Suppressor macrophage treated with lipopolysaccharide for 4 hours (primary cell): ENCODE results near the gene PRIM2.
"Not testable (repeated sequence)": the region's sequence is repeated elsewhere in the genome, so short reads cannot be mapped to it uniquely, and the experiment has no call there.

Experiments
- DNase-seq: peaks from one replicate; pipeline ENCODE4 v3.0.0-alpha.2; 2020

PRIM2 gene

DNA sequence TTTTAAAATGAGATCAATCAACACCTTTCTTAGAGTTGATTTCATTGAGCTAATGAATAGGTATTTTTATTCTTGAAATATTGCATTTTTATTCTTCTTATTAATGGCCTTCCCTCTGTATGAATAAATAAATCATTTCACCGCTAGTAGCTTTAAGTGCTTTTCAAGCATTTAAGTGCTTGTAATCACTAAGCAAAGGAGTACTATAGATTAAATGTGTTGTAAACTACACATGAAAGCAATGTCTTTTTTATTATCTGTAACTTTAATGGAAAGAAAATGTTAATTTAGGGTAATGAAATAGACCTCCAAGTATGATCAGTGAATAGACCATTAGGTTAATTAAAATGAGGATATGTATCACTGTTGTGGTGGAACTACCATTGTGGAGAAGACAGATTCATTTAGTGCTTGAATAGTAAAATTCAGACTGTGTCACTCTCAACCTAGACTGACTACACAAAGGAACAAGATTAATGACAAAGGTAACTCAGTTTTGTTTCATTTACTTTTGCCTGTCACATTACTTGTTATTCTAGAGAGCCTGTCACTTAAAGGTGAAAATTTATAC, 132.2 kb downstream of the PRIM2 start:
- not testable (repeated sequence) for DNase-seq

DNA sequence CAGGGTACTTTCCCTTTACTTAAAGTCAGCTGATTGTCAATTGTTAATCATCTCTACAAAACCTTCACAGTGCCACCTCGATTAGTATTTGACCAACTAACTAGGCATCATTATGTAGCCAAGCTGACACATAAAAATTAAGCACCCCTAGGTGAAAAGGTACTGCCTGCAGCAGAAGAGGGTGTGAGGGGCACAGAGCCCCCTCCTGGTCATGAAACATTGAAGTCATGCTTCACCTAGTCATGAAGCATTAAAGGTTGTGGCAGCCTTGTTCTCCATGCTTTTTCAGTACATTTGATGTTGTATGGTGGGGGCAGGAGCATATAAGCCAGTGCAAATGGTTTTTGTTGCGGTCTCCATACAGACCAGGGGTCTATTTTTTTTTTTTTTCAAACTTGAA, 142.4 kb downstream of the PRIM2 start:
- not testable (repeated sequence) for DNase-seq

DNA sequence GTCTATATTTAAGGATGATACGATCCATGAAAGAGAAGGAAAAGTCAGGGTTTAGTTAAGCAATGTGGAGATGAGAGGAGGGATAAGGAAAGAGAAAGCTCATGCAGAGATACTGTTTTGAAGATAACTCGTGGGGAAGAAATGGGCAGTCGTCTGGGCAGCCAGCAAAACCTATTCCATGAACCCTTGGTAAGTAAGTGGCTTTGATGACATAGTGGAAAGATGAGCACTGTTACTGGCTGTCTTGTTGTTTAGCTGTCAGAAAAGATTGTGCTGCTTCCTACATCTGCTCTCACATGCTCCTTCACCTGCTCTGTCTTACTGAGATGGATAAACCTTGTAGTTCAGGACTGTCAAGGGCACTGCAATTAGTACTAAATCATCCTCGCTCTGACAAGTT, 143.6 kb downstream of the PRIM2 start:
- DNase-seq: not testable (repeated sequence)

DNA sequence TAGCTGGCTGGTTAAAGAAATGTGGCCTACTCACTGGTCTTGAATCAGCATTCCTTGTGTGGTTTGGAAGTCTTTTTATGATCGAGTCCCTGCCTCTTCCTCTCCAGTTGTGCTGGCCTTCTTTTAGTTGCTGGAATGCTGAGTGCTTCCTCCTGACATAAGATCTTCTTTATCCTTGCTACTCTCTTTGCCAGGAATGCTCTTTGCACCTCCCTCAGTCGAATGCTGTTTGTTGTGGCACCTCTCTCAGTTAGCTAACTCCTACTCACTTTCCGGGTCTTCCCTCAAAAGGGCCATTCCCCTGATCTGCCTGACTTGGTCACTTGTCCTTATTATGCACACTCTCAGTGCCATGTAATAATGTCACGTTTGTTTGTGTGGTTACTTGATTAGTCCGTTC, 146.4 kb downstream of the PRIM2 start:
- not testable (repeated sequence) for DNase-seq

DNA sequence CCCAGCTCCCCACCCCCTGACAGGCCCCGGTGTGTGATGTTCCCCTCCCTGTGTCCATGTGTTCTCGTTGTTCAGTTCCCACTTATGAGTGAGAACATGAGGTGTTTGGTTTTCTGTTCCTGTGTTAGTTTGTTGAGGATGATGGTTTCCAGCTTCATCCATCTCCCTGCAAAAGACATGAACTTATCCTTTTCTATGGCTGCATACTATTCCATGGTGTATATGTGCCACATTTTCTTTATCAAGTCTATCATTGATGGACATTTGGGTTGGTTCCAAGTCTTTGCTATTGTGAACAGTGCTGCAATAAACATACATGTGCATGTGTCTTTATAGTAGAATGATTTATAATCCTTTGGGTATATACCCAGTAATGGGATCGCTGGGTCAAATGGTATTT, 148.5 kb downstream of the PRIM2 start:
- not testable (repeated sequence) for DNase-seq

DNA sequence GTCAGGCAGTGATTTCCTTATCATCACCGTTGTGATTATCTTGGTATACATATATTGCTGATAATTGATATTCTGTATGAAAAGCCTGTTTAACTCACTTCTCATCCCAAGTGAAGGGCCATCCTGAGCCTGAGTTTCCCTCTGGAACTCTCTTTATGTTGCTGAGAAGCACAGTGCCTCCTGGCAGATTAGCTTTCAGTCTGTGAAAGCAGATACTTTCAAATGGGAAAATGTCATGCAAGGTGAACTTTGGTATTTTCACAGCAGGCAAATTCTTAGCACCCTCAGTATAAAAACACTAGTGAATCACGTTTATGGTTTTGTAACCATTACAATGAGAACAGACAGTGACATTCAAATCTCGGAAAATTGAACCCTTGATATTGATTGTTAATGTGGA, 151.6 kb downstream of the PRIM2 start:
- DNase-seq: no peak

DNA sequence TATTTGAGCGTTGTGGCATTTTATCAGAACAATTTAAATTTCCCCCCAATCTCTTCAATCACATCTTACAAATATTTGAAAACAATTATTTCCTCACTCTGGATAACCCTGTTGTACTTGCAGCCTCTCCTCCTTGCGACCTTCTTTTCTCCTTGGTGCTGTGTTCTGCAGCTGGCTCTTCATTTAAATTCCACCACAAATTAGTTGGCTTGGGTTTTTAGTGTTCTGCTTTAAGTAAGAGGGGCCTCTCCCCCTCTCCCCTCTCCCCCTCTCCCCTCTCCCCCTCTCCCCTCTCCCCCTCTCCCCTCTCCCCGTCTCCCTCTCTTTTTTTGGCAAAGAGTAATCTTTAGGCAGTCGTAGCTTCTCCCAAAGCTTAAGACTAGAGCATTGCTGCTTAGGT, 152.7 kb downstream of the PRIM2 start:
- not testable (repeated sequence) for DNase-seq

DNA sequence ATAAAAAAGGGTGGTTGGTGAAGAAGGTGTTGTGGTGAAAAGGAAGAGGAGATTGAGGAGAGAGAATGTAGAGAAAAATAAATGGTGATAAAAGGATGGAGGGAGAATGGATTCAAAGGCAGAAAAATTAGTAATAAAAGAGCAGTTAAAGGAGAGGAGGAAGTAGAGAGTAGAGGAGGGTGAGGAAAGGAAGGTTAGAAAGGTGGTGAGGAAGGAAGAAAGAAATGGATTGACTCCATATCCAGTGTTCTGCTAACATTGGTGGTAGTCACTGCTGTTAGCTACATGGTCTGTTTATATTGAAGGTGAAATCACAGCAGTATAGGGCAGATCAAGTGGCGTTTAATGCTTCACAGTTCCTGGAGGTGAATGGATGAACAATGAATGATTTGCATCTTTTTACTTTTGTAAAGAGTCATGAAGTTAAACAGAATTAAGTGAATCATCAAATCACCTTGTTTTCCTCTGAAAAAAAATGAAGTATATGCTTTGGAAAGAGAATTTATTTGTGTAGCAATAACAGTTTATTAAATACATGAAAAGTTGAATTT, 154.0 kb downstream of the PRIM2 start:
- DNase-seq: not testable (repeated sequence)

DNA sequence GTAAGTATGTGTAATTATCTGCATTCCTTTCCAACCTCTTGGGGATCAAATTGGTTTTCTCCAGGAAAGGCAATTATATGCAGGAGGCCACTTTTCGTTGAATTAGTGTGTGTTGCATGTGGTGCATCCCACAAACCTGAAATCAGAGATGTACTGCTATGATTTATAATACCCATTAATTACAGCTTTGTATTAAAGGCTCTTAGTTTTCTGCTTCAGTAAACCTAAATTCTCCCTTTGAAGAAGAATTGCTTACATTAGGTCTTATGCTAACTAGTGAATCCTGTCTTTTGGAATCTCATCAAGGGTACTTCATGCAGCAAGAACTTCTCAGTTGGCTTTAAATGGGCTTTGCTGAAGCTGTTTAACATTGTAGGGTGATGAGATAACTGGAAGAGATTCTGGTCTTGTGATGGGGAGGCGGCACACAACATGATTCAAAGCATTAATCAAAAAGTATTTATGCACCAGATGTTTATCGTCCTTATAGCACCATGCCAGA, 155.5 kb downstream of the PRIM2 start:
- DNase-seq: not testable (repeated sequence)

DNA sequence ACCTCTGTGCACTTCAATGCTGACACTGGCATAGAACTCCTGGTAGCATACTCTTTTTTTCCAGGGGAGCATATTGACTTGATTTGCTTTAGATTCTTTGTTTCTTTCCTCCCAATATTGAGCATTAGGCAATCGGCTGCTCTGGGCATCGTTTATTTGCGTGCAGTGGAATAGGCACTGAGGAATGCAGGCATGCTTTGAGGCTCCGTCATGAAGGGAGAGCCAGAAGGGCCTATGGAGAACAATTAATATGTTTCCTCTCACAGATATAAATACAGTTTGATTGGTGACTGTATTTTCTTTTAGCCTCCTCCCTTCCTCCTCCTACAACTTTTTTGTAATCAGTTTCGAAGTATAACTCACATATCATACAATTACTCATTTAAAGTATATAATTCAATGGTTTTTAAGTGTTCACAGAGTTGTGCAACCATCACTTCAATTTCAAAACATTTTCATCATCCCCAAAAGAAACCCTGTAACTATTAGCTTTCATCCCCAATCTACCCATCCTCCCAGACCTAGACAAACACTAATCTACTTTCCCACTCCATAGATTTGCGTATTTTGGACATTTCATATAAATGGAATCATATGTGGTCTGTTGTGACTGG, 157.5 kb downstream of the PRIM2 start:
- DNase-seq: not testable (repeated sequence)

DNA sequence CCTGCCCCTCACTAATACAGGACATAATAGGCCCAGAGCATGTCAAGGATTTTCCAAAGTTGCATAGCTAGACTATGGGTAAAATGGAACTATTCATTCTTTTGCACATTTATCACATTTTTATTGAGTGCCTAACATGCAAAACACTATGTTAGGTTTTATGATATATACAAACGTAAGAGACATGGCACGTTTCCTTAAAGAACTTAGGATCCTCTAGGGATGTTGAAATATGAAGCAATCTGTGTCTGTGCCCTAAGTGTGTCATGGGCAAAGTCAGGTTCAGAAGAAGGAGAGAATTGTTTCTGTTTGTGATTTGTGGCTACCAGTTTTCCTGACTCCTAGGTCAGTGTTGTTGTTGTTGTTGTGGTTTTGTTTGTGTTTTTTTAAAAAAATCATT, 158.2 kb downstream of the PRIM2 start:
- not testable (repeated sequence) for DNase-seq

DNA sequence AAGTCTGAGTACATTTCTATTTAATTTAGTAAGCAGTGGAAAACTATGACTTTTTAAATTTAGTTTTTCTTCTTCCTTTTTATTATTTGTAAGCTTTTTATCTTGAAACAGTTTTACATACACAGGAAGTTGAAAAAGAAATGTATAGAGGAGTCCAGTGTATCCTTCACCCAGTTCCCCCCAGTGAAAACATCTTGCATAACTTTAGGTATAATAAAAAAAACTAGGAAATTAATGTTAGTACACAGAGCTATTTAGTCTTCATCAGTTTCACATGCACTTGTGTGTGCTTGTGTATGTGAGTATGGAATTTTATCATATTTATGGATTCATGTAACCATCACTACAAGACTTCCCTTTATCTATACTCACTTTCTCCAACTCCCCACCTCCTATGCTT, 162.8 kb downstream of the PRIM2 start:
- not testable (repeated sequence) for DNase-seq

DNA sequence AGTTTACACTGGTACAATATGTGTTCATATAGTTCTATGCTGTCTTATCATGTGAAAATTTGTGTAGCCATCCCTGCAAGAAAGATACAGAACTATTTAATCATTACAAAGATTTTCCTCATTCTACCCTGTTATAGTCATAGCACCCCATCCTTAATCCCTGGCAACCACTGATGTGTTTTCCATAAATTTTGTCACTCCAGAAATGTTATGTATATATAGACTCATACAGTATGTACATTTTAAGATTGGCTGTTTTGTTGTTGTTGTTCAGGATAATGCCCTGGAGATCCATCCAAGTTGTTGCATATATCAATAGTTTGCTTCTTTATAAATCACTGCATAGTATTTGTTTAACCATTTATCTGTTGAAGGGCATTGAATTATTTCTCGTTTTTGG, 163.7 kb downstream of the PRIM2 start:
- DNase-seq: not testable (repeated sequence)

DNA sequence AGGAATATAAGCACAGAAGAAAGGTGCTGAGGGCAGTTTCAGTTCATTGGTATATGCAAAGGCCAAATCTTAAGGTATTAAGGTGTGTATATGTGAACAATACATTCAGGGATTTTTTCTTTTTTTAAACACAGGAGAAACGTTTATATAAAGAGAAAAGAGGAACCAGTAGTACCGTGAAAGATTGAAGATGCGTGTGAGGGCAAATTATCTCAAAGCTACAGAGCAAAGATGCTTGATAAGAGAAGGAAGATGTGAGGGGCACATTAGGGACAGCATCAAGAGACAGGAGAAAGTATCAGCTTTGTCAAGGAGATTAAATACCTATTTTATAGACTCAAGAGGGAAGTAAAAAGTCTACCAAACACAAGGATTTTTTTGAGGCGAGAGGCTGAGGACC, 165.0 kb downstream of the PRIM2 start:
- not testable (repeated sequence) for DNase-seq

DNA sequence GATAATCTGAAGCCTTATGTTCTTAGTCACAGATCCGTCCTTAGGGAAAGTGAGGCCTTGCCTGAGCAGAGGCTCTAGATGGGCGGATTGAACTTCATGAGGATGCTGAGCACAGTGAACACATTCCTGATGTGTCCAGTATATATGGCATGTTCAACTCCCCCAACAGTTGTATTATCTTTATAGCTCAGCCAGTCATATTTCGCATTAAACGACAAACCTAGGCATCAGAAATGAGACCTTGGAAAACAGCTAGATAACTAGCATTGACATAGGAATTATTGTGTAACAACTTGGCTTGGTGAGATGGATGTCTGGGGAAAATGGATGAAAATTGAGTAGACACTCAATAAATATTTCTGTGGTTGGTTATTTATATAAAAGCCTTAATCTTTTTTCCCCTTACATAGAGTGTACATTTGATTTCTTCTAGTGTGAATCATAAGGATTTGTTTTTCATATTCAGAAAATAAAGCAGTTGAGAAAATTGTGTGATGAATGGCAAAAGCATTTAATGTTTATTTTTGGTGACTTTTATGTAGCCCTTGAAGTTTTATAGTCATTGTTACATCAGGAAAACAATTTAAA, 169.2 kb downstream of the PRIM2 start:
- not testable (repeated sequence) for DNase-seq

DNA sequence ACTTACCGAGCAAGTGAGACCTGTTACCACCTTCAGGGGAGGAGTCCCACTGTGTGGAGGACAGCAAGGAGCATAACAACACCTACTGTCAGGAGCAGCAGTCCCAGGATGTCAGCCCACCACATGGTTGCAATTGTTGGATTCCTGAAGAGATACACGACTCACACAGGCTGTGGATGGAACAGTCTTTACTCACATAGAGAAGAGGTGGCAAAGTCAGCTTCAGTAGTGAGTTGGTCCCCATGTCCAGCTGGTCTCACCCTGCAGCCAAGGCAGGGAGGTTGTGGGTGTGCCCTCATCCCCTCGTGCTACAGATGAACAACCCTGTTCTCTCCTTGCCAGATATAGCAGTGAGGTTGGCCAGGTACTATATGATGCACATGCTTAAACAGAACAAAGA, 171.1 kb downstream of the PRIM2 start:
- DNase-seq: not testable (repeated sequence)

DNA sequence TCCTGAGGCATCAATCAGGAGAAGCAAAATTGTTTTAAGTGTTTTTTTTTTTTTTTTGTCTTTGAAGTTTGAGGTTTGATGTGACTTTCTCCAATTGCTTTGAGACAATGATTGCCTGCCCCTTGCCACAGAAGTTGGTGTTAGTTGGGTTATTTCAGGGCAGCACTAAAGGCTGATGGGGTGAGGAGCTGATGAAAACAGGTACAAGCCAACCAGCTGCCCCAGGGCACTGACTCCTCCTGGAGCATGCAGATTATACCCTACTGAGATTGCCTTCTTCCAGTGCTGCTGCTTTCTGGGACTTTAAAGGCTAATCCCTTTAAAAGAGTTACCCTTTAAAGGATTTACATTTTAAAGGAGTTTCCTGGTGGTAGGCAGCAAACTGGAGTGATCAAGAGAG, 172.5 kb downstream of the PRIM2 start:
- DNase-seq: not testable (repeated sequence)

DNA sequence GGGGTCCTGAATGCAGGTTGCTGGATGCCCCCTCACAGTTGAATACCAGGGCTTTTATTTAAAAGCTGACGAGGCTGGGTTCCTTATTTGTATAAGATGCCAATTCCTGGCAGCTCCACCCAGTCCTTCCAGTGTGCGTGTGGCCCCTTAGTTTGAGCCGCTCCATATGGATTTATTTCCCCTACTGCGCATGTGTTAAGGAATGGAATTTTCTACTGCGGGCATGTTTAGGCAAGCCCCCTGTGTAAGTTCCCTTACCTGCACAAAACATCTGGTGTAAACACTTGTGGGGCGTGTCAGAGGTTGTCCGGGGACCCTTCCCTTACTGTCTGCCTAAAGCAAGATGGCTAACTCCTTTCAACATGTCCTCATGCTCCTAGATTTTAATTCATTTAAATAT, 174.4 kb downstream of the PRIM2 start:
- not testable (repeated sequence) for DNase-seq

DNA sequence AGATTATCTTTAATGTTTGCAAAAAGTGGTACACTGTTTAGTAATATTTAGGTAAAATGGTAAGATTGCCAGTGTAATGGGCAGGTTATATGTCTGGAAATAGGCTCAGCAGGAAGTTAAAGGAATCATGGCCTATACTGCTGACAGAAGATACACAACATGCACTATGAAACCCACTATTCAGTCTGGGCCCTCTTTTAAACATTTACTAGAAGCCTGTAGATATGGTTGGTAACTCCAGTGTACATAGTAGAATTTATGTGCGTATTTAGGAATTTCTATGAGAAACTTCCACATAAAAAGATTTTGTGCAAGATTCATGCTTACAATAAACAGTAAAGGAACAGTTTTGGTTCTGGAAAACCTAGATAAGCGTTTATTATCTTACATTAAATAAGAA, 178.8 kb downstream of the PRIM2 start:
- not testable (repeated sequence) for DNase-seq

DNA sequence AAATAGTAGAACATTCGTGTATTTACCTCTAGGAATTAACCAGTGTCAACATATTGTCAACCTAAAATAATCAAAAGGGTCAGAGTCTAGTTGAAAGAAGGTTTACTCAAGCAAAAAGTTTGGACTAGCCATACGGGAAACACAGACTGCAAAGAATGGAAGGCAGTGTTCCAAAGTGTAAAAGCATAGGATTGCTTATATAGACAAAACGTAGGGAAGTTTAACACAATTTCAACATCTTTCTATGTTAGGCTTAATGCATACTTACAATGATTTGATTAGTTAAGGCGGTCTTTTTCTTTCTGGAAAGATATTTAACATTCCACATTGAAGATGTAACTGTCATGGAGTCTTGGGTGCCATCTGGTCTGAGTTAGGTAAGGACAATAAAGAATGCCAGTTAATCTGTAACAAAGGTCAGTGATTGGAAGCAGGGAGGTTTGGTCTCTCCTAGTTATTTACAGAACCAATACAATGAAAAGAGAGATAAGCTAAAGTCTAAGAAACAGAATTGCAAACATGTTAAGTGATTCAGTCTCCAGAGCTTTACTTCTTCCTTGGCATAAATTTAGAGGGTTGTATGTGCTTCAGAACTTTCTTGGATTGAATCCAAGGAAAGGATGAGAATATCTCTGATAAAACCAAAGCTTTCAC, 183.1 kb downstream of the PRIM2 start:
- DNase-seq: not testable (repeated sequence)

DNA sequence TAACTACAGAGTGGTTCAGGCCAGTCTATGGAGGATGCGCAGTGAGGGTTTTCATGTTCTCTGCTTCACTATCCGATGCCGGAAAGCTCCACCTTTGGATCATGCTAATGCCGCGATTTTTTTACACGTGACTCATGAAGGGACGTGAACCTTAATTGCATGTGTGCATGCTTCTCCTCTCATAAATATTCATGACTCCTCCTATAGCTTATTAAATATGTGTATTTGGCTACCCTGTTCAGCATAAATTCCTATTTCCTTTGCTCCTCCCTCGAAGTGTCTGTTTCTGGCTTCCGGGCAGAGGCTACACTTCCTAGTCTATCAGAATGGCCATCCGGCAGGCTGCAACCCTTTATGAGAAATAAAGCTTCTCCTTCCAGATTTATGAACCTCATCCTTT, 185.0 kb downstream of the PRIM2 start:
- not testable (repeated sequence) for DNase-seq

DNA sequence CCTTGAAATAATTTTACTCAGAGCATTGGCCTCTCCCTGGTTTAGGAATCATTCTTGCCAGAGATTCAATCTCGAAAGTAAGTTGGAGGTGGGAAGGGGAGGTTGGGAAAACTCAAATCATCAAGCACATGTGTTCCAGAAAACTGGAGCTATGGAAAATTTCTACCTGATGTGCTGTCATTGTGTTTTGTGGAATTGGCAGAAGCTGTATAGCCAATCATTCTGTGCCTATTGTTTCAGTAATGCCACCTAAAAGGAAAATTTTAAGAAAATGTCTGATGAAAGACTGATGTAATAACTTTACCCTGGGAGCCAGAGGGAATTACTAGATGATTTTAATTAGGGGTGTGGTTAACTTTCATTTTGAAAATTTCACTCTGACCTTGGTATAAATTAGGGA, 187.8 kb downstream of the PRIM2 start:
- DNase-seq: not testable (repeated sequence)

DNA sequence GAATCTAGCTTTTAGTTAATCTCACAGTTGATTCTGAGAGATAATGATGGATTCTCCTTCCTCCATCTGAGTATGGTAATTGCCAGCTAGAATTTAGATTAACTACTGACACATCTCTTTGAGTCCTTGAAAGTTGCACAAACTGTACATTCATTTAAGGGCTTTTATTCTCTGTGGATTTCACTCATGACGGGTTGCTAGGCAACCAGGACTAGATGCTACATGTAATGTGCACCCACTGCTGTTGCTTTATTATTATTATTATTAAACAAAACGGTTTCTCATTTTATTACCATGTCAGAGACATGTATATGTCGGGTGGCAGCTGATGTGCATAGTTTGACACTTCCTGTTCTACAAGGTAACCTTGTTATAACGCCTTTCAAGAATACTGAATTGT, 193.0 kb downstream of the PRIM2 start:
- DNase-seq: not testable (repeated sequence)
